GM12801 (cell line): Measurements from ENCODE around the gene BAD.

Experiments
- TF ChIP-seq, protein P1 (sequence below): IDR thresholded peaks from one replicate; pipeline ENCODE4 v1.5.1; 2011; ENCODE audit warnings: control low read depth; ENCODE audit not compliant: insufficient read length; ENCODE audit errors: extremely low read depth

BAD gene

DNA sequence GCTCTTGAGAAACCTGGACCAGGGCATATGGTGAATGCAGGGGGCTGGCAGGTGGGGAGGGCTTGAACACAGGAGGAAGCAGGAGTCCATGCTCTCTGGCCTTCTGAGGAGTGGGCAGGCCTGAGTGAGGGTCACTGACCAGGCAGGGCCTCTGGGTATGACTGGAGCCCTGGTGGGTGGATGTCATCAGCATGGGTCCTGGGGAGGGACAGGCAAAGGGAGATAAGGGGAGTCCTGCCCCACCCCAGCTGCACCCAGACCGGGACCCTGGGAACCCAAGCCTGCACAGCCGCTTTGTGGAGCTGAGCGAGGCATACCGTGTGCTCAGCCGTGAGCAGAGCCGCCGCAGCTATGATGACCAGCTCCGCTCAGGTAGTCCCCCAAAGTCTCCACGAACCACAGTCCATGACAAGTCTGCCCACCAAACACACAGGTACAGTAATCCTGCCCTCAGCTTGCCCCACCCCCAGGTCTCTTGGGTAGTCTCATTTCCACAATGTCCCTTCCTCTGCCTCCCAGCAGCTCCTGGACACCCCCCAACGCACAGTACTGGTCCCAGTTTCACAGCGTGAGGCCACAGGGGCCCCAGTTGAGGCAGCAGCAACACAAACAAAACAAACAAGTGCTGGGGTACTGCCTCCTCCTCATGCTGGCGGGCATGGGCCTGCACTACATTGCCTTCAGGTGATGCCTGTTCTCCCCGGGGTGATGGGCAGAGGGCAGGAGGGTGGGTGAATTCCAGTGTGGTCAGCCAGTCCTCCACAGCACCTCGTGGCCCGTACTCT, 52.1 kb downstream of the BAD start:
- TF ChIP-seq, protein P1, sequence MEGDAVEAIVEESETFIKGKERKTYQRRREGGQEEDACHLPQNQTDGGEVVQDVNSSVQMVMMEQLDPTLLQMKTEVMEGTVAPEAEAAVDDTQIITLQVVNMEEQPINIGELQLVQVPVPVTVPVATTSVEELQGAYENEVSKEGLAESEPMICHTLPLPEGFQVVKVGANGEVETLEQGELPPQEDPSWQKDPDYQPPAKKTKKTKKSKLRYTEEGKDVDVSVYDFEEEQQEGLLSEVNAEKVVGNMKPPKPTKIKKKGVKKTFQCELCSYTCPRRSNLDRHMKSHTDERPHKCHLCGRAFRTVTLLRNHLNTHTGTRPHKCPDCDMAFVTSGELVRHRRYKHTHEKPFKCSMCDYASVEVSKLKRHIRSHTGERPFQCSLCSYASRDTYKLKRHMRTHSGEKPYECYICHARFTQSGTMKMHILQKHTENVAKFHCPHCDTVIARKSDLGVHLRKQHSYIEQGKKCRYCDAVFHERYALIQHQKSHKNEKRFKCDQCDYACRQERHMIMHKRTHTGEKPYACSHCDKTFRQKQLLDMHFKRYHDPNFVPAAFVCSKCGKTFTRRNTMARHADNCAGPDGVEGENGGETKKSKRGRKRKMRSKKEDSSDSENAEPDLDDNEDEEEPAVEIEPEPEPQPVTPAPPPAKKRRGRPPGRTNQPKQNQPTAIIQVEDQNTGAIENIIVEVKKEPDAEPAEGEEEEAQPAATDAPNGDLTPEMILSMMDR = no peak

DNA sequence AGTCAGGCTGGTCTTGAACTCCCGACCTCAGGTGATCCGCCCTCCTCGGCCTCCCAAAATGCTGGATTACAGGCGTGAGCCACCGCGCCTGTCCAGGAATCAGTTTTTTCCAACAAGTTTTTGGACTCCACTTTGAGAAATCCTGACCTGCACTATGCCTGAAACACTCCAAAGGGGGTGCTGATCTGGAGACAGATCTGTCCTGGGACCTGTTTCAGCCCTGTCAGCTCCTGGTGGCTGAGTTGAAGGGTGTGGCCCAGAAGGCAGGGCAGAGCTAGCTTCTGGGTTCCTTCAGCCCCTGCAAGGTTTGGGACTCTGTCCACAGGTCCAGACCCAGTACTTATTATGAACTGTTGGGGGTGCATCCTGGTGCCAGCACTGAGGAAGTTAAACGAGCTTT, 52.9 kb downstream of the BAD start:
- TF ChIP-seq, protein P1 = no peak

DNA sequence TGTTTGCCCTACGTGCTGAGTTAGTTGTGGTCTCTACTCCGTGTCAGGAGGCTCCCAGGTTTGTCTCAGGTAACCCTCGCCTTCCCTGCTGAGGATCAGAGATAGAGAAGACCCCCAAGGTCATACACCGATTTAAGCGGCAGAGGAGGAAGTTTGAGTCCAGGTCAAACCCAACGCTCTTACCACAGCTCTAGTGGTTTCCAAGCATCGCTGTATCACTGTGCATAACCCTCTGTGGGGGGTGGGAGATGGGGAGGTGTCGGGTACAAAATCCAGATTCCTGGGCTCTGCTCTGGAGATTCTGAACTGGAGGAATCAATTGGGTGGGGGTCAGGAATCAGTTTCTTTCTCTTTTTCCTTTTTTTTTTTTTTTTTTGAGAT, 53.5 kb downstream of the BAD start:
- TF ChIP-seq, protein P1 = no peak

DNA sequence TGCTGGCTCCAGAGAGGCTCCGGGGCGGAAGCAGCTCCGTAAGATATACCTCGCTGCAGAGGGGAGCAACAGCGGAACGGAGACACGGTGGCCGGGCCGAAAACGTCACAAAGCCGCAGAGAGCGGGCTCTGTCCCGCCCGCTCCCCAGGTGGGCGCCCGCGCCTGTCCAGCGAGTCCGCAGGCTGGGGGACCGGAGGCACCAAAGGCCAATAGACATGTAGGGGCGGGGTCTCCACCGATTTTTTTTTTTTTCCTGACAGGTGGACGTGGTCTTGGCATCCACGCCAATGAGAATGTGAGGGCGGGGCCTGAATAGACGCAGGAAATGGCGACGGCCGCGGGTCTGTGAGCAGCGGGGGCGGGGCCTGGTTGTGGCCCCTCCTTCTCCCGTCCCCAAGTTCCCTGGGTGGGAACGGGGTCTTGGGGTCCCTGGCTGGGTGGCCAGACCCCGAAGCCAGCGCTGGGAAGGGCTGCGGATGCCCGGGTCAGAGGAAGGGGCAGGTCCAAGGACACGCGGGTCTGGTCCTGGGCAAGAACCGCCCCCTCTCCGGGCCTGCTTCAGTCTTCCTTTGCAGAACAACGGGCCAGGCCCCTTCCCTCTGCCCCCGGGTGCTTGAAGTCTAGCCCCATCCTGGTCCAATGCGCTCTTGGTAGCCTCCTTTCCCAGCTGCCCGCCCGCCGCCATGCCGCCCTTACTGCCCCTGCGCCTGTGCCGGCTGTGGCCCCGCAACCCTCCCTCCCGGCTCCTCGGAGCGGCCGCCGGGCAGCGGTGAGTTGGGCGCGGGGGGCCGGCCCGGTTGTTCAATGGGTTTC, 54.1 kb downstream of the BAD start, which contains the start of gene DNAJC4:
DNAJC4 (plus strand) TSS at position 378 of the 814 bp plus-strand sequence; CDS start at position 685, 307 bp downstream.
- TF ChIP-seq, protein P1 = no peak

DNA sequence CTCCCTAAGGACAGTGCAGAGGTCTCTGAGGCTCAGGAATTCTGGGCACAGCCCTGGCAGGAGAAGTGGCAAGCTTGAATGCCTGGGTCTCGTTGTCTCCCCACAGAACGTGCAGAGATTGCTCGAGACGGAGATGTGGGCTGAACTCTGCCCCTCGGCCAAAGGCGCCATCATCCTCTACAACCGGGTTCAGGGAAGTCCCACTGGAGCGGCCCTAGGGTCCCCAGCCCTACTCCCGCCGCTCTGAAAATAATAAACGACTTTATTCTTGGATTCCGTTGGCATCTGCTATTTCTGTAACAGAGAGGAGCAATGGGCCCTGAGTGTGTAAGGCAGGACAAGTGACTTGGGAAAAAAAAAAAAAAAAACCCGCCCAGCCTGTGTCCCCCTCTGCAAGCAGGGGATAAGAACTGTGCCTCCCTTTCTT, 54.7 kb downstream of the BAD start:
- TF ChIP-seq, protein P1 = no peak

DNA sequence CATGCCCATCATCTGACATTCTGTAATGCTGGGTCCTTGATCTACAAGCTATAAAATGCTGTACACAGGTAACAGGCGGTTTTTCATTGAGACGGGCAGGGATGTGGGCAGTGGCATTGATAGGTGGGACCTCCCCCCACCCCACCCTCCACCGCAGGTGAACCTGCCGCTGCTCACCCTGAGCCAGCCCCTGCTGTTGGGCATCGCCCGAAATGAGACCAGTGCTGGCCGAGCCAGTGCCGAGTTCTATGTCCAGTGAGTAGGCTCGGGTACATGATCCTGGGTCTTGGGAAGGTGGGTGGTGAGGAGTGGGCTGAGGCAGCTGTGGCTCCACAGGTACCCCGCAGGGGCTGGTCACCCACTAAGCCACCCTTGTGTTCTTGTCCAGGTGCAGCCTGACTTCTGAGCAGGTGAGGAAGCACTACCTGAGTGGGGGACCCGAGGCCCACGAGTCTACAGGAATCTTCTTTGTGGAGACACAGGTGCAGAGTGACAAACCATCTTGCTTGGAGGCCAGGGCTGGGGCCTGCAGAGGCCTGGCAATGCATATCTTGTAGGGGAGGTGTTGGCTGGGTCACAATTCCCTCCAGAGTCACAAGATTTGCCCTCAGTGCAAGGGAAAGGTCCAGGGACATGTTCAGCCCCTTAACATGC, 55.2 kb downstream of the BAD start:
- TF ChIP-seq, protein P1 = no peak

DNA sequence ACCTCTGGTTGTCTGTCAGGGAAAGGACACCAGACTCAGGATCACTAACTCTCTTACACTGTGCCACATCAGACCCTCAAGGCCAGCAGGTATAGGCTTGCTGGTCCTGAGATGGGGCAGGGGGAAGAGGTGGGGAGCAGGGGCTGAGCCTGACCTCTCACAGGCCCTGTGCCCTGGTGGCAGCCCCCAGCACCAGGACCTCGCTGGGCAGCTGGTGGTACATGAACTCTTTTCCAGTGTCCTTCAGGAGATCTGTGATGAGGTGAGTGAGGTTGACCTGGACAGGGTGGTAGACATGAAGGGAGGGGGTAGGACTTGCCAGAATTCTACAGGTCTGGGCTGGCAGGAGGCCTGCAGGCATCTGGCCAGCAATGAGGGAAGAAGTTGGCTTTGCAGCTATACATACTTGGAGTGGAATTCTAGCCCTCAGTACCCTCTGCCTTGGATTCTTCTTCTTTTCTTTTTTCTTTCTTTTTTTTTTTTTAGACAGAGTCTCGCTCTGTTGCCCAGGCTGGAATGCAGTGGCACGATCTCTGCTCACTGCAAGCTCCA, 57.0 kb downstream of the BAD start:
- TF ChIP-seq, protein P1 = no peak
